AG04450 (cell line): ENCODE measurements around the gene CABP2. TPM values are rescaled to one million over a fixed set of nuclear protein-coding genes. Genes with fewer than 3 reads are reported as not detected.

Source experiments
- CTCF ChIA-PET: fragments of 300-600, 350-600 bp; formaldehyde crosslinking; extraction: SDS; loops from one replicate; lab custom pipeline; 2022; ENCODE audit warnings: antibody characterized with exemption, inconsistent platforms; lab: Charles Lee
- POLR2A ChIA-PET: fragments of 350-600 bp; formaldehyde crosslinking; extraction: SDS; loops from one replicate; lab custom pipeline; 2021; ENCODE audit warnings: antibody characterized with exemption, inconsistent platforms; lab: Yijun Ruan, JAX
- DNase-seq: peaks from one replicate; pipeline ENCODE4 v3.0.0-alpha.2; 2011; ENCODE audit warnings: low read depth, low spot score
- H3K27ac ChIP-seq: one replicate; pipeline ENCODE4 v1.5.1; 2012; ENCODE audit warnings: low read depth, low read length, control low read depth
- H3K27me3 ChIP-seq: one replicate; pipeline ENCODE4 v1.6.0; 2012; ENCODE audit warnings: low read length; ENCODE audit not compliant: control insufficient read depth, insufficient read depth
- H3K4me3 ChIP-seq: 2 replicates; pipeline ENCODE4 v1.5.1; 2011; ENCODE audit warnings: mild to moderate bottlenecking, low read depth, low read length, control low read depth
- H3K9me3 ChIP-seq: 2 replicates; pipeline ENCODE4 v1.5.1; 2012; ENCODE audit warnings: low read length; ENCODE audit not compliant: control insufficient read depth, insufficient read depth
- polyA plus RNA-seq: library from polyadenylated mRNA; depleted of rRNA; stranded (reverse); fragments of >200 nt; gene quantifications from 2 replicates; pipeline ENCODE4 v1.2.3, GENCODE V29; 2011
- TF ChIP-seq, protein P1 (sequence below): IDR thresholded peaks from 2 replicates; pipeline ENCODE4 v1.5.1; 2011; ENCODE audit warnings: low read depth, low read length, control low read depth, inconsistent platforms

The CABP2 gene
- polyA plus RNA-seq, 1 experiment, result not detected

DNA sequence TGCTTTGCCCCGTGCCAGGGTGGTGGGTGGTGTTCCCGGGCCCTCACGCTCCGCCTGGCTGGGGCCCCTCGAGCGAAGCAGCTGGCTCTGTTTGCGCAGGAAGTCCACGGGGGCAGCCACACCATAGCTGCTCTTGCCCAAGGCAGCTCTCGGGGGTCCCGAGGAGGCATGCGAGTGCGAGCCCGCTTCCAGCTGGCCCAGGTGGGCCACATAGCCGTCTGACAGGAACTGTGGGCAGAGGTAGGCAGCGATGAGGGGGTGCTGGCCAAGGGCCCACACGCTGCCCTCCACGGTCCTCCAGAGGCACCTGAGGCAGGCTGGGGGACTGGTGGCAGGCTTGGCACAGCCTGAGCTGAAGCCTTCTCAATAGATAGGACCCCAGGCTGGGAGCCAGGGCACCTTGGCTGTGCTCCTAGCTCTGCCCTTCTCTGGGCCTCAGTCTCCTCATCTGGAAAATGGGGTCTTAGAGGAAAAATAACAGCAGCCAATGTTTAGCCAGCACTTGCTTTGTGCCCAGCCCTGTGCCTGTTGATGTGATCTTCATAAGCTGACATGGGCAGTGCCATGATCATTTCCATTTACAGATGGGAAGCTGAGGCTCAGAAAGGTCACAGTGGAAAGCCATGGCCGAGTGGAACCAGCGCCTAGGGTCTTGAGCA, 31.0 kb downstream of the CABP2 start:
- ChIA-PET POLR2A (interaction anchor here (0.6 to 1.0 kb wide), 2 partner anchors 9 to 120 kb away, joined by 3 to 5 read pairs; partner anchors contain the start of gene AIP), CTCF (no interaction called here)
- Histone ChIP-seq H3K9me3 (no peaks in the 10 kb centered on the region; the same call in 1 of the 2 replicates), H3K27ac (no peak overlapping the region), H3K4me3 (no peak overlapping the region), H3K27me3 (no peaks in the 10 kb centered on the region)
- no peak for DNase-seq
- TF ChIP-seq, protein P1, sequence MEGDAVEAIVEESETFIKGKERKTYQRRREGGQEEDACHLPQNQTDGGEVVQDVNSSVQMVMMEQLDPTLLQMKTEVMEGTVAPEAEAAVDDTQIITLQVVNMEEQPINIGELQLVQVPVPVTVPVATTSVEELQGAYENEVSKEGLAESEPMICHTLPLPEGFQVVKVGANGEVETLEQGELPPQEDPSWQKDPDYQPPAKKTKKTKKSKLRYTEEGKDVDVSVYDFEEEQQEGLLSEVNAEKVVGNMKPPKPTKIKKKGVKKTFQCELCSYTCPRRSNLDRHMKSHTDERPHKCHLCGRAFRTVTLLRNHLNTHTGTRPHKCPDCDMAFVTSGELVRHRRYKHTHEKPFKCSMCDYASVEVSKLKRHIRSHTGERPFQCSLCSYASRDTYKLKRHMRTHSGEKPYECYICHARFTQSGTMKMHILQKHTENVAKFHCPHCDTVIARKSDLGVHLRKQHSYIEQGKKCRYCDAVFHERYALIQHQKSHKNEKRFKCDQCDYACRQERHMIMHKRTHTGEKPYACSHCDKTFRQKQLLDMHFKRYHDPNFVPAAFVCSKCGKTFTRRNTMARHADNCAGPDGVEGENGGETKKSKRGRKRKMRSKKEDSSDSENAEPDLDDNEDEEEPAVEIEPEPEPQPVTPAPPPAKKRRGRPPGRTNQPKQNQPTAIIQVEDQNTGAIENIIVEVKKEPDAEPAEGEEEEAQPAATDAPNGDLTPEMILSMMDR, result no peak

DNA sequence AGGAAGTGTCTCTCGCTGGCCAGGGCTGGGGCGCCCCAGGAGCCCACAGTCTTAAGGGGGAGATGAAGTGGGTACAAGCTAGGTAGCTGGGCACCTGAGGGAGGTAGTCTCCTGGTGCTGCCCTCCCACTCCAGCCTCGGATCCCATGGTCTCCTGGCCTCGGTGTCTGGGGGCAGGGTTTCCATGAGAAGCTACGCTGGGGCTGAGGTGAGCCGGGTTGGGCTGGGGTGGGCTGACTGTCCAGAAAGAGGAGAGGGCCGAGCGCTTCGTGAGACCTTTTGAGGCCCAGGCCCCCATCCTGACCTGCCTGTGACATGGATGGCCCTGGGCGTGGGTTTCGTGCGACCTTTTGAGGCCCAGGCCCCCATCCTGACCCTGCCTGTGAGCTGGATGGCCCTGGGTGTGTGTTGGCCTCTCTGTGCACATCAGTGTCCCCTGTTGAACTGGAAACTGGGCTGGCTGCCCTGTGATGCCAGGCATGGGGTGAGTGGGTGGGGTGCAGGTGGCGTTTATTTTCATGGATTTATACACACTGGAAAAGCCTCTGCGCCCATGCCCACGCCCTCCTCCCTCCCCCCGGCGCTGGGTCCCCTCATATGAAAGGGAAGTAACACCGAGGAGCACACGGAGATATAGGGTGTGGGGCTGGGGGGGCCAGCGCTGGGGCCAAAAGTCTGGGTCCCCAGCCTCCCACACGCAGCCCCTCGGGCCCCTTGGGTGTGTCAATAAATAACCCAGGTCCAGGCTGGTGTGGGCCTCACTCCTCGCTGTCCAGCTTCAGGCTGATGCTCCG, 31.8 kb downstream of the CABP2 start:
- Histone ChIP-seq H3K27ac (peak overlapping the region; percentile 39), H3K4me3 (no peak overlapping the region), H3K9me3 (no peaks in the 10 kb centered on the region; the same call in 1 of the 2 replicates), H3K27me3 (no peaks in the 10 kb centered on the region)
- CTCF ChIA-PET, result no interaction called here
- no peak for DNase-seq
- TF ChIP-seq, protein P1, result no peak
- POLR2A ChIA-PET, result interaction anchor here (0.6 to 0.9 kb wide), 2 partner anchors 119 to 122 kb away, joined by 3 read pairs; no protein-coding TSS in a partner anchor

DNA sequence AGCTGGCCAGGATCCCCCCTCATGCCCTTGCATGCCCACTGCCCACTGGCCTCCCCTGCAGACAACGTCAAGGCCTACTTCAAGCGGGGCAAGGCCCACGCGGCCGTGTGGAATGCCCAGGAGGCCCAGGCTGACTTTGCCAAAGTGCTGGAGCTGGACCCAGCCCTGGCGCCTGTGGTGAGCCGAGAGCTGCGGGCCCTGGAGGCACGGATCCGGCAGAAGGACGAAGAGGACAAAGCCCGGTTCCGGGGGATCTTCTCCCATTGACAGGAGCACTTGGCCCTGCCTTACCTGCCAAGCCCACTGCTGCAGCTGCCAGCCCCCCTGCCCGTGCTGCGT, 32.5 kb downstream of the CABP2 start:
- peak overlapping the region; percentile 31 for H3K27ac ChIP-seq
- no peaks in the 10 kb centered on the region for H3K27me3 ChIP-seq
- ChIA-PET POLR2A (interaction anchor here (0.9 to 1.0 kb wide), 2 partner anchors 89 to 123 kb away, joined by 3 to 4 read pairs; partner anchors contain the start of gene PPP1CA), CTCF (no interaction called here)
- DNase-seq, result no peak
- H3K9me3 ChIP-seq, result no peaks in the 10 kb centered on the region; the same call in 1 of the 2 replicates
- TF ChIP-seq, protein P1, result no peak
- no peak overlapping the region for H3K4me3 ChIP-seq

DNA sequence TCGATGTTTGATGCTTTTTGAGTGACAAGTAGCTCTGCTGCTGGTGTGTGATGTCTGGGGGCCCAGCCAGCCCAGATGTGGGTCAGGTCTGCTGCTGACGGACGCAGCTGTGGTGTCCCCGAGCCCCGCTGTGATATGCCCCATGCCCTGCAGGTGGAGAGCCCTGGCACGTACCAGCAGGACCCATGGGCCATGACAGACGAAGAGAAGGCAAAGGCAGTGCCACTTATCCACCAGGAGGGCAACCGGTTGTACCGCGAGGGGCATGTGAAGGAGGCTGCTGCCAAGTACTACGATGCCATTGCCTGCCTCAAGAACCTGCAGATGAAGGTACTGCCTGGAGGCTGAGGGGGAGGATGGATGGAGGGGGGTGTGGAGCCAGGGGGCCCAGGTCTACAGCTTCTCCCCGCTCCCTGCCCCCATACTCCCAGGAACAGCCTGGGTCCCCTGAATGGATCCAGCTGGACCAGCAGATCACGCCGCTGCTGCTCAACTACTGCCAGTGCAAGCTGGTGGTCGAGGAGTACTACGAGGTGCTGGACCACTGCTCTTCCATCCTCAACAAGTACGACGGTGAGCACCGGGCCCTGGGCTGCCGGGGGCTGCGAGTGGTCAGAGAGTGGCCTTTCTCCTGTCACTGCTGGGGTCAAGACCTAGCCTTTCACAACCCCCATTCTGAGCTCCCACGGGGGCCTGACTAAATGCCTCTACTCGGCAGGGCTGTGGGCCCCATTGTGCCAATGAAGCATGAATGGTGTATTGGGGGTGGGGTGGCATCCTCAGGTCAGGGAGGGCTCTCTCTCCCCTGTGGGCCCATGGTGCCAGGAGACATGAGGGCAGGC, 33.1 kb downstream of the CABP2 start:
- Histone ChIP-seq H3K27ac (peak overlapping the region; percentile 31), H3K4me3 (no peak overlapping the region), H3K27me3 (no peaks in the 10 kb centered on the region), H3K9me3 (no peaks in the 10 kb centered on the region; the same call in 1 of the 2 replicates)
- TF ChIP-seq, protein P1, result no peak
- no peak for DNase-seq
- POLR2A ChIA-PET, result interaction anchor here (1.0 kb wide), 1 partner anchor 89 kb away, joined by 4 read pairs; the partner anchor contains the start of gene PPP1CA
- CTCF ChIA-PET, result no interaction called here
